Measurements from ENCODE around the gene RNU4-1.

The RNU4-1 gene

DNA sequence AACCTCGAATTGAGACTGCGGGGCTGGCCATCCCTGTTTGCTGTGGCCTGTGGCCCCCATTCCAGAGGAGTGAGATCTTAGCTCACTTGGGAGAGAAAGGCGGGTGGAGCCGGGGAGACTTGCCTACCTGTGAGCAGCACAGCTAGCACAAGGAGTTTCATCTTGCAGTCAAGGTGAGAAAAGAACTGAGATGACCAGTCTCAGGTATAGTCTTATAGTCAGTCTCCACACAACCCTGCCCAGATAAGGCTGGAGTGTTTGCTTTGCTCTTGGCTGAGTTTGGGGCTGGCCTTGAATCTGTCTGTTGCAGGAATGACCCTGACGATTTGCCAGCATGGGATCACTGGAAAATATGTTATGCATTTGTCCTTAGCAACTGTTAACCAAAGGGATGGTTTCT lies 34.6 kb upstream of the RNU4-1 start, which contains the start of gene PLA2G1B:
PLA2G1B (minus strand) TSS at position 187 of the 400 bp plus-strand sequence; CDS start at position 161, 26 bp downstream.
- ATAC-seq (ENCODE audit: low read depth) (no peak), DNase-seq (ENCODE audit: low spot score) (no peak)
- Histone ChIP-seq H3K36me3 (ENCODE audit: low read depth) (no peaks in the 10 kb centered on the region), H3K9me3 (ENCODE audit: severe bottlenecking) (no peaks in the 10 kb centered on the region), H3K27me3 (ENCODE audit: insufficient read depth, poor library complexity, severe bottlenecking) (no peaks in the 10 kb centered on the region), H3K27ac (ENCODE audit: poor library complexity, severe bottlenecking) (no peak within 1 kb of the TSS), H3K4me3 (ENCODE audit: severe bottlenecking) (no peak within 1 kb of the TSS), H3K4me1 (ENCODE audit: insufficient read depth, poor library complexity, severe bottlenecking) (no peaks in the 10 kb centered on the region)
- TF ChIP-seq, protein P1, sequence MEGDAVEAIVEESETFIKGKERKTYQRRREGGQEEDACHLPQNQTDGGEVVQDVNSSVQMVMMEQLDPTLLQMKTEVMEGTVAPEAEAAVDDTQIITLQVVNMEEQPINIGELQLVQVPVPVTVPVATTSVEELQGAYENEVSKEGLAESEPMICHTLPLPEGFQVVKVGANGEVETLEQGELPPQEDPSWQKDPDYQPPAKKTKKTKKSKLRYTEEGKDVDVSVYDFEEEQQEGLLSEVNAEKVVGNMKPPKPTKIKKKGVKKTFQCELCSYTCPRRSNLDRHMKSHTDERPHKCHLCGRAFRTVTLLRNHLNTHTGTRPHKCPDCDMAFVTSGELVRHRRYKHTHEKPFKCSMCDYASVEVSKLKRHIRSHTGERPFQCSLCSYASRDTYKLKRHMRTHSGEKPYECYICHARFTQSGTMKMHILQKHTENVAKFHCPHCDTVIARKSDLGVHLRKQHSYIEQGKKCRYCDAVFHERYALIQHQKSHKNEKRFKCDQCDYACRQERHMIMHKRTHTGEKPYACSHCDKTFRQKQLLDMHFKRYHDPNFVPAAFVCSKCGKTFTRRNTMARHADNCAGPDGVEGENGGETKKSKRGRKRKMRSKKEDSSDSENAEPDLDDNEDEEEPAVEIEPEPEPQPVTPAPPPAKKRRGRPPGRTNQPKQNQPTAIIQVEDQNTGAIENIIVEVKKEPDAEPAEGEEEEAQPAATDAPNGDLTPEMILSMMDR (IDR thresholded peaks at IDR 0.05; ENCODE audit: poor library complexity, severe bottlenecking), result no peak

DNA sequence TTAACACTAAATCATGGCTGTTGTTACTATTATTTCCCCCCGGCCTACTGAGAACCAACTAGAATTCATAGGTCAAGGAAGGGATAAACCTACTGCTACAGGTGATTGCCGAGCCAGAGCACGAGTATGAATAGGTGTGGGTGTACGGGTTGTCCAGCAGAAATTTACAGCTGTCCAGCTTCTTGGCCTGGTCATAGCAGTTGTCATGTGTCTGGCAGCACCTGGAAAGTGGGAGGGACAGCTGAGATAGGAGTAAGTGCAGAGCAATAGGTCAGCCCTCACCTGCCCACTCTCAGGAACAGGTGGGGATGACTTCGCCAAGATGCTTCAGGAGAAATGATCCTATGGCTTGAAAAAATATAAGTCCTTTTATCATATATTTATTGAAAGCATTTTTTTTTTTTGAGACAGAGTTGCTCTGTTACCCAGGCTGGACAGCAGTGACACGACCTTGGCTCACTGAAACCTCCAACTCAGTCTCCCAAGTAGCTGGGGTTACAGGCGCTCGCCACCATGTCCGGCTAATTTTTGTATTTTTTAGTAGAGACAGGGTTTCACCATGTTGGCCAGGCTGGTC lies 31.9 kb upstream of the RNU4-1 start:
- ATAC-seq (ENCODE audit: low read depth) (no peak), DNase-seq (ENCODE audit: low spot score) (no peak)
- no peaks in the 10 kb centered on the region for H3K4me1 ChIP-seq (ENCODE audit: insufficient read depth, poor library complexity, severe bottlenecking)
- no peaks in the 10 kb centered on the region for H3K36me3 ChIP-seq (ENCODE audit: low read depth)
- H3K9me3 ChIP-seq (ENCODE audit: severe bottlenecking), result no peaks in the 10 kb centered on the region
- no peaks in the 10 kb centered on the region for H3K27me3 ChIP-seq (ENCODE audit: insufficient read depth, poor library complexity, severe bottlenecking)
- H3K4me3 ChIP-seq (ENCODE audit: severe bottlenecking), result no peak overlapping the region
- TF ChIP-seq, protein P1 (IDR thresholded peaks at IDR 0.05; ENCODE audit: poor library complexity, severe bottlenecking), result no peak
- no peak overlapping the region for H3K27ac ChIP-seq (ENCODE audit: poor library complexity, severe bottlenecking)

DNA sequence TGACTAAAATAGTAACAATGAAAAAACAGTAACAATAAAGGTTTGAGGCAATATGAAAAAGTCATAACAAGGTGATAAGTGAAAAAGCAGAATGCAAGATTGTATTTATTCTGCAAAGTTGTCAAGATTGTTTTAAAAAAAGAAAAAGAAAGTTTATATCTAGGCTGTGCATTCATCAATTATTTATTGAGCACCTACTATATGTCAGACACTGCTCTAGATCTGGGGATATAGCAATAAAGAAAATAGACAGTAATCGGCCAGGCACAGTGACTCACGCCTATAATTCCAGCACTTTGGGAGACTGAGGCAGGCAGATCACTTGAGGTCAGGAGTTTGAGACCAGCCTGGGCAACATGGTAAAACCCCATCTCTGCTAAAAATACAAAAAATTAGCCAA lies 30.7 kb upstream of the RNU4-1 start:
- no peaks in the 10 kb centered on the region for H3K9me3 ChIP-seq (ENCODE audit: severe bottlenecking)
- DNase-seq (ENCODE audit: low spot score), result no peak
- H3K4me3 ChIP-seq (ENCODE audit: severe bottlenecking), result no peak overlapping the region
- ATAC-seq (ENCODE audit: low read depth), result no peak
- no peaks in the 10 kb centered on the region for H3K4me1 ChIP-seq (ENCODE audit: insufficient read depth, poor library complexity, severe bottlenecking)
- TF ChIP-seq, protein P1 (IDR thresholded peaks at IDR 0.05; ENCODE audit: poor library complexity, severe bottlenecking), result no peak
- no peaks in the 10 kb centered on the region for H3K27me3 ChIP-seq (ENCODE audit: insufficient read depth, poor library complexity, severe bottlenecking)
- H3K36me3 ChIP-seq (ENCODE audit: low read depth), result no peaks in the 10 kb centered on the region
- no peak overlapping the region for H3K27ac ChIP-seq (ENCODE audit: poor library complexity, severe bottlenecking)

DNA sequence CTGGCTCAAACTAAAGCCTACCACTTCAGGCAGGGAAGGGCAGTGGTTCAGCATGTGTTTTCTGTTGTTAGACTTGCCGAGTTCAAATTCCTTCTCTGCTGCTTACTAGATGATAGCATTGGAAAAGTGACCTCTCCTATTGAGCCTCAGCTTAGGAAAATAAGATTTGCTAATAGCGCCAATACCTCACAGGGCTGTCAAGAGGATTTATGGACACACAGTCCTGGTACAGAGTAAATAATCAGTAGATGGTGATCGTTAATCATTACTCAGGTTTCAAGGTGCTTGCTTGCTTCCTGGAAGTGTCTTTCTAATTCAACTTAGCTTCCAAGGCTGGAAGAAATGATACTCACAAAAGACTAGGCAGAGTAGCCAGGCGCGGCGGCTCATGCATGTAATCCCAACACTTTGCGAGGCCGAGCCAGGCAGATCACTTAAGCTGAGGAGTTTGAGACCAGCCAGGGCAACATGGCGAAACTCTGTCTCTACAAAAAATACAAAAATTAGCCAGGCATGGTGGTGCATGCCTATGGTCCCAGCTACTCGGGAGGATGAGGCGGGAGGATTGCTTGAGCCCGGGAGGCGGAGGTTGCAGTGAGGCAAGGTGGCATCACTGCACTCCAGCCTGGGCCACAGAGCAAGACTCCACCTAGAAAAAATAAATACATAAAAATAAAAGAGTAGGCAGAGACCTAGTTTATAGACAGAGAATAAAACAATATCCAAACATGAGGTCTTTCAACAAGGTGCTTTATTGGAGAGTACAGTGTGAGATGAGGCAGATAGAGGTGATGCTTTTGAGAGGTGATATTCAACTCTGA lies 28.6 kb upstream of the RNU4-1 start:
- Histone ChIP-seq H3K9me3 (ENCODE audit: severe bottlenecking) (no peaks in the 10 kb centered on the region), H3K36me3 (ENCODE audit: low read depth) (no peaks in the 10 kb centered on the region), H3K4me1 (ENCODE audit: insufficient read depth, poor library complexity, severe bottlenecking) (peaks cover 2% of the 10 kb centered on the region), H3K27ac (ENCODE audit: poor library complexity, severe bottlenecking) (no peak overlapping the region), H3K4me3 (ENCODE audit: severe bottlenecking) (no peak overlapping the region), H3K27me3 (ENCODE audit: insufficient read depth, poor library complexity, severe bottlenecking) (no peaks in the 10 kb centered on the region)
- ATAC-seq (ENCODE audit: low read depth), result no peak
- TF ChIP-seq, protein P1 (IDR thresholded peaks at IDR 0.05; ENCODE audit: poor library complexity, severe bottlenecking), result no peak
- DNase-seq (ENCODE audit: low spot score), result no peak
